HCT116 (cell line): ENCODE results near the gene TPD52L1. TPM values are rescaled to one million over a fixed set of nuclear protein-coding genes. Genes with fewer than 3 reads are reported as not detected.

Source experiments
- ATAC-seq: fragments of 200-7000 bp; cut with Tn5 transposase; 2 replicates; pipeline ENCODE4 v1.9.1; 2020; ENCODE audit warnings: mild to moderate bottlenecking, moderate library complexity
- BruUV-seq: library from RNA; stranded (reverse); fragments of 400-500 nt; replicated peaks from 2 replicates; lab custom pipeline; 2021; lab: Mats Ljungman, UMichigan
- CTCF ChIA-PET: fragments of 300-600 bp; sonication (Branson Sonifier 250); formaldehyde crosslinking; loops from one replicate; lab custom pipeline; 2021; ENCODE audit warnings: antibody characterized with exemption; lab: Charles Lee
- POLR2A ChIA-PET: fragments of 300-600, 350-600 bp; sonication (Branson Sonifier 250); formaldehyde crosslinking; loops from one replicate; lab custom pipeline; 2021; ENCODE audit warnings: antibody characterized with exemption; lab: Charles Lee
- RAD21 ChIA-PET, 2 experiments: fragments of 300-600 bp; sonication (Branson Sonifier 250); formaldehyde crosslinking; loops; one replicate each; lab custom pipeline; 2023; ENCODE audit warnings: low total read pairs in 2 of 2; ENCODE audit not compliant: uncharacterized antibody in 2 of 2, unreplicated experiment in 2 of 2, low non-redundant PET in 1 of 2; lab: Charles Lee
- DNase-seq: peaks from one replicate; pipeline ENCODE4 v3.0.0-alpha.2; 2010; ENCODE audit warnings: low read depth, low spot score
- H2AFZ ChIP-seq: fragments of 200-600 bp; shearing (Covaris generic), sonication (generic); 2 replicates; pipeline ENCODE4 v1.6.1; 2017; ENCODE audit warnings: low read depth, mixed run types, mixed read lengths, antibody characterized with exemption, low read length; ENCODE audit not compliant: poor library complexity, severe bottlenecking
- H3K27ac ChIP-seq: 2 replicates; pipeline ENCODE4 v1.5.1; 2012; ENCODE audit warnings: low read depth, low read length
- H3K27me3 ChIP-seq: fragments of 200-600 bp; sonication (generic); 2 replicates; pipeline ENCODE4 v1.6.1; 2016; ENCODE audit warnings: mixed run types, low read length, mixed read lengths; ENCODE audit not compliant: insufficient read depth
- H3K36me3 ChIP-seq, 2 experiments: fragments of 200-500 bp in 1 of 2; fragments of 200-600 bp in 1 of 2; sonication (Bioruptor generic) in 1 of 2; sonication (generic) in 1 of 2; 2 replicates each; pipeline versions ENCODE4 v1.5.1 to v1.6.1; 2014 to 2016; ENCODE audit warnings: low read length in 2 of 2, inconsistent platforms in 1 of 2, mixed read lengths in 1 of 2, mixed run types in 1 of 2; ENCODE audit not compliant: insufficient read depth in 2 of 2, control insufficient read depth in 1 of 2
- H3K4me1 ChIP-seq, 2 experiments: fragments of 200-600 bp in 1 of 2; sonication (generic) in 1 of 2; 2 replicates each; pipeline versions ENCODE4 v1.5.1 to v1.6.1; 2012 to 2017; ENCODE audit warnings: low read length in 2 of 2, inconsistent platforms in 1 of 2, mild to moderate bottlenecking in 1 of 2, mixed read lengths in 1 of 2, mixed run types in 1 of 2, moderate library complexity in 1 of 2; ENCODE audit not compliant: insufficient read depth in 2 of 2, control insufficient read depth in 1 of 2
- H3K4me2 ChIP-seq: fragments of 200-600 bp; sonication (generic); 2 replicates; pipeline ENCODE4 v1.6.1; 2017; ENCODE audit warnings: mixed run types, low read length, mixed read lengths
- H3K4me3 ChIP-seq, 2 experiments: fragments of 200-600 bp in 1 of 2; sonication (generic) in 1 of 2; replicated peaks in 1 of 2; 2 replicates each; pipeline ENCODE4 v1.5.1; 2011 to 2016; ENCODE audit warnings: low read length in 2 of 2, control low read depth in 1 of 2, low read depth in 1 of 2, mild to moderate bottlenecking in 1 of 2, mixed read lengths in 1 of 2, mixed run types in 1 of 2
- H3K79me2 ChIP-seq: fragments of 200-600 bp; sonication (generic); 2 replicates; pipeline ENCODE4 v1.6.1; 2017; ENCODE audit warnings: mild to moderate bottlenecking, mixed run types, low read length, moderate library complexity, mixed read lengths; ENCODE audit not compliant: insufficient read depth
- H3K9ac ChIP-seq: fragments of 200-600 bp; sonication (generic); 2 replicates; pipeline ENCODE4 v1.6.1; 2016; ENCODE audit warnings: low read length, mixed read lengths
- H3K9me2 ChIP-seq: fragments of 200-600 bp; sonication (generic), shearing (Covaris generic); 2 replicates; pipeline ENCODE4 v1.6.1; 2017; ENCODE audit warnings: mixed run types, mild to moderate bottlenecking, moderate library complexity; ENCODE audit not compliant: insufficient read depth
- H3K9me3 ChIP-seq, 2 experiments: fragments of 200-500 bp in 1 of 2; fragments of 200-600 bp in 1 of 2; sonication (Bioruptor generic) in 1 of 2; sonication (generic) in 1 of 2; 2 replicates each; pipeline ENCODE4 v1.6.1; 2014 to 2017; ENCODE audit warnings: low read length in 2 of 2, mixed read lengths in 2 of 2, inconsistent platforms in 1 of 2, low read depth in 1 of 2, mild to moderate bottlenecking in 1 of 2, mixed run types in 1 of 2, moderate library complexity in 1 of 2; ENCODE audit not compliant: control insufficient read depth in 1 of 2, insufficient read depth in 1 of 2
- H4K20me1 ChIP-seq: fragments of 200-600 bp; sonication (generic), shearing (Covaris generic); 2 replicates; pipeline ENCODE4 v1.6.1; 2017; ENCODE audit warnings: mixed run types, mild to moderate bottlenecking, moderate library complexity; ENCODE audit not compliant: insufficient read depth
- CBX3 ChIP-seq: IDR thresholded peaks from 2 replicates; pipeline ENCODE4 v1.6.1; 2012; ENCODE audit warnings: low read depth
- CEBPB ChIP-seq: IDR thresholded peaks from 2 replicates; pipeline ENCODE4 v1.6.1; 2012; ENCODE audit warnings: low read depth
- EGR1 ChIP-seq: IDR thresholded peaks from 2 replicates; pipeline ENCODE4 v1.6.1; 2012; ENCODE audit warnings: low read depth
- ELF1 ChIP-seq: IDR thresholded peaks from 2 replicates; pipeline ENCODE4 v1.6.1; 2012; ENCODE audit warnings: low read depth, borderline replicate concordance
- EZH2 ChIP-seq: fragments of 200-600 bp; sonication (generic); IDR thresholded peaks from 2 replicates; pipeline ENCODE4 v1.6.1; 2017; ENCODE audit warnings: antibody characterized with exemption, mixed run types
- EZH2phosphoT487 ChIP-seq: fragments of 200-600 bp; IDR thresholded peaks from 2 replicates; pipeline ENCODE4 v1.6.1; 2018; ENCODE audit warnings: antibody characterized with exemption, borderline replicate concordance
- FOSL1 ChIP-seq: IDR thresholded peaks from 2 replicates; pipeline ENCODE4 v1.6.1; 2012; ENCODE audit warnings: low read depth
- MAX ChIP-seq: IDR thresholded peaks from 2 replicates; pipeline ENCODE4 v1.6.1; 2012
- POLR2AphosphoS5 ChIP-seq: IDR thresholded peaks from 2 replicates; pipeline ENCODE4 v1.6.1; 2011; ENCODE audit warnings: mild to moderate bottlenecking, low read depth, low read length, moderate library complexity
- REST ChIP-seq: IDR thresholded peaks from 2 replicates; pipeline ENCODE4 v1.6.1; 2012; ENCODE audit warnings: low read depth
- SIN3A ChIP-seq: IDR thresholded peaks from 2 replicates; pipeline ENCODE4 v1.6.1; 2012; ENCODE audit warnings: low read depth
- SP1 ChIP-seq: IDR thresholded peaks from 2 replicates; pipeline ENCODE4 v1.6.1; 2012; ENCODE audit warnings: low read depth
- SRF ChIP-seq: IDR thresholded peaks from 2 replicates; pipeline ENCODE4 v1.6.1; 2012; ENCODE audit warnings: low read depth
- TCF7L2 ChIP-seq: IDR thresholded peaks from 2 replicates; pipeline ENCODE4 v1.7.0; 2011; ENCODE audit warnings: borderline replicate concordance, inconsistent platforms; ENCODE audit not compliant: insufficient read depth, insufficient read length; ENCODE audit errors: extremely low read depth
- ZFX ChIP-seq: fragments of 450-650 bp; IDR thresholded peaks from 2 replicates; pipeline ENCODE4 v1.6.1; 2017
- ZNF274 ChIP-seq: fragments of 200-500 bp; sonication (Bioruptor generic); IDR thresholded peaks from 2 replicates; pipeline ENCODE4 v1.6.1; 2014; ENCODE audit warnings: mild to moderate bottlenecking, low read depth, low read length, inconsistent platforms
- intact Hi-C: fragments of 100-400 bp; cut with micrococcal nuclease; formaldehyde crosslinking; loops from 2 replicates; pipeline ENCODE4 v1.10.0; 2022
- total RNA-seq: library from RNA; stranded (reverse); gene quantifications from one replicate; pipeline ENCODE4 v1.2.1, GENCODE V29; 2021; ENCODE audit not compliant: unreplicated experiment

The TPD52L1 gene
- total RNA-seq, 1 experiment from 2014 or later = 64.1 TPM

- Histone ChIP-seq H3K9ac (no peak overlapping the region), H3K79me2 (no peaks in the 10 kb centered on the region), H3K27me3 (no peaks in the 10 kb centered on the region), H2AFZ (no peak overlapping the region), H3K4me2 (no peak overlapping the region), H3K9me3 (no peaks in the 10 kb centered on the region), H4K20me1 (no peaks in the 10 kb centered on the region), H3K27ac (no peak overlapping the region), H3K4me1 (no peaks in the 10 kb centered on the region), H3K4me3 (no peak overlapping the region), H3K36me3 (no peaks in the 10 kb centered on the region), H3K9me2 (no peaks in the 10 kb centered on the region)
- CTCF ChIA-PET = interaction anchor here (2.6 kb wide), 1 partner anchor 247 kb away, joined by 7 read pairs; no protein-coding TSS in a partner anchor
- no TSS peak for BruUV-seq
- intact Hi-C loops = no loop called here
- no peak for TF ChIP-seq CEBPB
- TF ChIP-seq SRF = no peak
- no peak for TF ChIP-seq SP1
- no peak for TF ChIP-seq TCF7L2
- no peak for TF ChIP-seq CBX3
- TF ChIP-seq POLR2AphosphoS5 = no peak
- no peak for TF ChIP-seq FOSL1
- TF ChIP-seq MAX = no peak
- TF ChIP-seq ZFX = no peak
- no peak for TF ChIP-seq SIN3A
- no peak for TF ChIP-seq EGR1
- no peak for TF ChIP-seq ZNF274
- no peak for TF ChIP-seq ELF1
- no peak for TF ChIP-seq EZH2phosphoT487
- no peak for TF ChIP-seq REST
- TF ChIP-seq EZH2 = no peak
- POLR2A ChIA-PET = no interaction called here
- DNase-seq (no peak), ATAC-seq (no peak)
- RAD21 ChIA-PET = no interaction called here
These were observed 35.8 kb upstream of the TPD52L1 start for GRCh38 chr6:125117818-125118217.
